Activated CD4-positive, alpha-beta T cell treated with anti-CD3 and anti-CD28 coated beads for 24 hours (primary cell): Measurements from ENCODE around the gene MAP2K5.

ENCODE experiments used
- DNase-seq, 2 donors: peaks; one replicate each; pipeline ENCODE4 v3.0.0-alpha.2; 2020; ENCODE audit warnings: low read depth in 2 of 2

The MAP2K5 gene

GRCh38 chr15:67521783-67522568 is 20.5 kb upstream of the MAP2K5 start:
- DNase-seq, result no peak

- no peak for DNase-seq
Measured at GRCh38 chr15:67523330-67523729, 19.2 kb upstream of the MAP2K5 start.

- no peak for DNase-seq
Measured at GRCh38 chr15:67524235-67524634, 18.3 kb upstream of the MAP2K5 start.

- no peak for DNase-seq
Measured at GRCh38 chr15:67528513-67528912, 14.0 kb upstream of the MAP2K5 start.

GRCh38 chr15:67531379-67531914 is 11.1 kb upstream of the MAP2K5 start:
- DNase-seq, result no peak

GRCh38 chr15:67533873-67534272 is 8.6 kb upstream of the MAP2K5 start:
- DNase-seq, result no peak

- DNase-seq, result no peak
Measured at GRCh38 chr15:67534360-67534759, 8.1 kb upstream of the MAP2K5 start.

GRCh38 chr15:67537771-67538170 is 4.7 kb upstream of the MAP2K5 start:
- DNase-seq, result no peak

GRCh38 chr15:67543348-67543718 is 830 bp downstream of the MAP2K5 start:
- DNase-seq, result no peak

GRCh38 chr15:67544475-67544874 is 2.0 kb downstream of the MAP2K5 start:
- DNase-seq, result no peak

- no peak for DNase-seq
Measured at GRCh38 chr15:67545864-67546263, 3.4 kb downstream of the MAP2K5 start.

- DNase-seq, result no peak
Measured at GRCh38 chr15:67547064-67547463, 4.6 kb downstream of the MAP2K5 start.

GRCh38 chr15:67547836-67548235 is 5.3 kb downstream of the MAP2K5 start:
- DNase-seq, result no peak

- no peak for DNase-seq
Measured at GRCh38 chr15:67548236-67548852, 5.8 kb downstream of the MAP2K5 start.

- DNase-seq, result no peak
Measured at GRCh38 chr15:67548862-67549651, 6.6 kb downstream of the MAP2K5 start.

GRCh38 chr15:67549736-67550135 is 7.2 kb downstream of the MAP2K5 start:
- DNase-seq, result no peak

- DNase-seq, result no peak
Measured at GRCh38 chr15:67550522-67550921, 8.0 kb downstream of the MAP2K5 start.

- DNase-seq, result no peak
Measured at GRCh38 chr15:67551207-67551743, 8.8 kb downstream of the MAP2K5 start.

GRCh38 chr15:67554580-67554979 is 12.1 kb downstream of the MAP2K5 start:
- no peak for DNase-seq

GRCh38 chr15:67556976-67557570 is 14.6 kb downstream of the MAP2K5 start:
- no peak for DNase-seq

GRCh38 chr15:67558502-67558901 is 16.0 kb downstream of the MAP2K5 start:
- no peak for DNase-seq

- no peak for DNase-seq
Measured at GRCh38 chr15:67559158-67559557, 16.7 kb downstream of the MAP2K5 start.
